ENCODE data around the gene UACA.

Gene UACA

DNA sequence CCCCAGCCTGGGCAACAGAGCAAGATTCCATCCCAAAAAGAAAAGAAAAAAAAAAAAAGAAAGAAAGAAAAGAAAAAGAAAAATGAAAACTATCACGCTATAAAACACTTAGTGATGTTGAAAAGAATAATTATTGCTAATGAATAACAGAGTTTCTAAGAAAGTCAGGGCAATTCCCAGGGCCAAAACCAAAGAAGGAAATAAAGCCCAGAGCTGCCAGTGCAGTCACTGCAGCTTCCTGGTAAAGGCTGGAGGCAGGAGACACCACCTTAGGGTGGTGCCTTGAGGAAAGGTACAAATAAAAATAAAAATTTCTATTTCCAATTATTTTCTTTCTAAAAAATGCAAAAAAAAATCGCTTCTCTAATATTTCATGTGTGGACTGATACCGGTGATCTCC is 19.7 kb upstream of the UACA start:
- no peak for DNase-seq (ENCODE audit: low spot score)

DNA sequence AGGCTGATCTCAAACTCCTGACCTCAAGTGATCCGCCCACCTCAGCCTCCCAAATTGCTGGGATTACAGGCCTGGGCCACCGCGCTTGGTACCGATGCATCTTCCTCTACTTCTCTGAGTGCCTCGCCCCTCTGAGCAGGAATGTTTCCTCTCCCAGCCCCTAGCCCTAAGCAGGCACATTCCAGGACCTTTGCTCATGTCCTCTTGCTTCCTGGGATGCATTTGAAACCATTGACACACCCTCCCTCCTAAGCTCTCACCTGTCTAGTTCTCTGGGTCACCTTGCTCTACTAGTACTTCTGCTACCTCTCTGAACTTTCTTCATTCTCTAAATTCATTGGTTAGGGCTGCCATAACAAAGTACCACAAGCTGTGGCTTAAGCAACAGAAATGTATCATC is 17.9 kb upstream of the UACA start:
- no peak for DNase-seq (ENCODE audit: low spot score)

DNA sequence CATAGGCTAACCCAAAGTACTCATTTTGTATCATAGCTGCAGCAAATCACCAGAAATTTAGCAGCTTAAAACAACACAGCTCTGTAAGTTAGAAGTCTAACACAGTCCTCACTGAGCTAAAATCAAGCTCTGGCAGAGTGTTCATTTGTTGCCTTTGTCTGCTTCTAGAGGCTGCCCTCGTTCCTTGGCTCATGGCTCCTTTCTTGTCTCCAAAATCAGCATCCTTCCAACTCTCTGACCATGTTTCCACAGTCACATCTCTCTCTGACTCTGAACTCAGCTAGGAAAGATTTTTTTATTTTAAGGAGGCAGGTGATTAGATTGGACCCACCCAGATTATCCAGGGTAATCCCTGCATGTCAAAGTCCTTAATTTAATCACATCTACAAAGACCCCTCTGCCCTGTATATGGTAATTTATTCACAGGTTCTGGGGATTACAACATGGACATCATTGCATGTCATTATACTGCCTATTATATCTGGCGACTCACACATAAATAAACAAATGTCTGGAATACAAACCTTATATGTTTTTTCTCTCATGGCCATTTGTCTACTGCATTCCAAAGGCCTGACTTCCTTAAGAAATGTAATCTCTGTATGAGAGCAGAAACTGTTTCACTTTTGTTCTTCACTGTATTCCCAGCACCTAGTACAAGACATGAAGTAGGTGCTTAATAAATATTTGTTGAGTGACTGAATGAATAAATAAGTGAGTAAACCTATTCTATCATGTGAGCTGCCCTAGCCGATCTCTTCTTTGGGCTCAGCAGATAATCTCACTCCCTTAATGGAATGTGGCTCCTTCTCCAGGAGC is 15.1 kb upstream of the UACA start:
- no peak for DNase-seq (ENCODE audit: low spot score)

DNA sequence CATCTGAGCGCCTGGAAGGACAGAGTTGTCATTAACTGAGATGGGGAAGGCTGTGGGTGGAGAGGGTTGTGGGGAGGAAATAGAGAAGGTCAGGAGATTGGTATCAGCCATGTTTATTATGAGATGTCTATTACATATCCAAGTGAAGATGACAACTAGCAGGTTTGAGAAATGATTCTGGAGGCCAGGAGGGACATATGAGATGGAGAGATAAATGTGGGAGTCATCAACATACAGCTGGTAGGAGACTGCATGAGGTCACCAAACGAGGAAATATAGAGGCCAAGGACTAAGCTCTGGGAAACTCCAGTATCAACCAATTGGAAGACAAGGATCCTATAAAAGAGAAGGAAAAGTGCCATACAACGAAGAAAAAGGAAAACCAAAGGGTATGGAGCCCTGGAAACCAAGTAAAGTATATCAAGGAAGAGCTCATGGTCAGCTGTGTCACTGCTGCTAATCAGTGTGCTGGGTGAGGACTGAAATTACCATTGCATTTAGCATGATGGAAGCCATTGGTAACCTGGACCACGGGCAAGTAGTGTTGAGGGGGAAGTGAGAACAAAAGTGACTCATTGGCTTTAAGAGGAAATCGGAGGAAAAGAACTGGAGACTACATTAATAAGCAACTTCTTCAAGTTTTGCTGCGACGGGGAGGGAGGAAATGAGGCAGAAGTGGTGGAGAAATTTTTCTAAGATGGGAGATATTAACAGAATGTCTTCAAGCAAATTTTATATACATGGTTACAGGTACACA is 14.0 kb upstream of the UACA start:
- no peak for DNase-seq (ENCODE audit: low spot score)

DNA sequence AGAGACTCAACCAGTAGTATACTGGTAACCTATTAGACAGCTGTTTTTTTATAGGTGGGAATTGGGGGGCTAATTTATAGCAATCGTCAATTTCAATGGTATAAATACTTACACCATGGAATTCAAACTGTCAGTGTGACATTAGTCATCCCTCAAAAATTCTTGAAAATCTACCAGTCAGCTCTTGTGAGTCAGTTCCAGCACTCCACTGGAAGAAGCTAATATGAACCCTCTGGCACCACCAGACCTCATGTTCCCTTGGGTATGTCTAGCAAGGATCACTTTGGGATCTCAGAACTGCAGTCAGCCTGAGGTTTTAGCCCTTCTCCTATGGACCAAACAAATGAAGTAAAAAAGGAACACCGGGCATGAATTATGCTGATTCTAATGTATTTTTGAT is 11.8 kb upstream of the UACA start:
- no peak for DNase-seq (ENCODE audit: low spot score)

DNA sequence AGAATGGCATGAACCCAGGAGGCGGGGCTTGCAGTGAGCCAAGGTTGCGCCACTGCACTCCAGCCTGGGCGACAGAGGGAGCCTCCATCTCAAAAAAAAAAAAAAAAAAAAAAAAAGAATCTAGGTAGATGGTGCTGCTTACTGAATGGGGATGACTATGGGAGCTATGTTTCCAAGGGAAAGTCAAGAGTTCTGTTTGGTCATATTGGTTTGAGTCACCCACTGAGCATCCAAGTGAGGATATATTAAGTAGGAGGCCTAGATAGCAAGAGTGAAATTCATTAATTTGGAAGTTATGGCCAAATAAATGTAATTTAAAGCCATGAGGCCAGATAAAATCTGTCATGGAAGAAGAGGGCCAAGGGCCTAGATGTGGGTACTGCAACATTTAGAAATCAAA is 9.0 kb upstream of the UACA start:
- no peak for DNase-seq (ENCODE audit: low spot score)

DNA sequence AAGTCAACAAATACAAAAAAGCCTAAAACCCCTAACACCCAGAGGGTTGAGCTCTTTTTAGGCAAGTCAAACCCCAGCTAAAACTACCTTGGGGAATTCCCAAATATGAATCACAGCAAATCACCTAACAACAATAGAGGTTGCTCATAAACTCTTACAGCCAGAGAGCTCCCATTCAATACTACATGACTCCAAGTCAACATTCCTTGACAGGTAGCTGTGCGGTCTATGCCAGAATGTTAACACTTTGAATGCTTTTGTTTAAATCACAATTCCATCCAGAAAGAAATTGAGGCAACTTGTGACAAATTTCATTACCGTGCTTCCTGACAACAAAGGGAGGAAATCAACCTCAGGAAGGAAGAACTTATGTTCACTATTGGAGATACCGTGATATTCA is 7.5 kb upstream of the UACA start:
- no peak for DNase-seq (ENCODE audit: low spot score)

DNA sequence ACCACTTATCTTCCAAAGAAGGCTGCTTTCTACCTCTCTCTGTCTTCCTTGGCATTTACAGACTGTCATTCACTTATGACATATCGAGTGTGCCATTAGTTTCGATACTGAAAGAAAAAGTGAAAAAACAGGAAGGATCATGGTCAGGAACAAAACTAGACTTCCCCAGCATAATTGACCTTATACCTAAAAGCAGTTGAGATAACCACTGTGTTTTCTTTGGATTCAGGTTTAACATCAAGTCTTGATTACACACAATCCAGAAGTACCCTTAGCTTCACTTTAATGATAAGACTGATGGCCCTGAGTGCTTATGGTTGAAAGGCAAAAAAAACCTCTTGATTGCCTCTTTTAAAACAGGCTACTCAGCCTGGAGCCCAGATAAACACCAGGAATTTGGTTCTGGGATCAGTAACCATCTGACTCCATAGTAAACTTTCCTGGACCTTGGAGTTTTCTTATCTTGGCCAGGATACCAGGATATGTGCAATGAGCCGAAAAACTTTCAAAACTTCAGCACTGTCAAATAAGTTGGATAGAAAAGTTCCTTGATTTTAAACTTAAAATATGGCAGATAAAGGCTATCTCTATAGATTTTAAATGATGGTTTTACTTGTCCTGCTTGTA is 5.0 kb upstream of the UACA start:
- DNase-seq (ENCODE audit: low spot score) = no peak

DNA sequence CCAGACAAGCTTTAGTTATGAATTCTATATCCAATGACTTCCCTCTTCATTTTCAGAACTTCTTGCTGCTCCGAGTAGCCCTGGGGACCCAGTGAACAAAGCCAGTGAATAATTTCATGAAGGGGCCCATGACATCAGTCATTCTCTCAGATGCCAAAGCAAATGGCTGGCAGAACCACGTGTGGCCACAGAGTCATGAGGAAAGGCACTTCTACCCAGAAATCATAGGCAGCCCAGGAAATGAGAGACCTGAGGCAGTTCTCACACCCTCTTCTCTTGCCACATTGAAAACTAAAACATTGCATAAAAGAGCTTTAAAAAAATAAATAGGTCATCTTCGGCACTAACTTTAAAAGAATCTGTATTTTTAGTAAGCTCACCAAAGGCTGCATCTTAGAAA is 4.3 kb upstream of the UACA start:
- no peak for DNase-seq (ENCODE audit: low spot score)

DNA sequence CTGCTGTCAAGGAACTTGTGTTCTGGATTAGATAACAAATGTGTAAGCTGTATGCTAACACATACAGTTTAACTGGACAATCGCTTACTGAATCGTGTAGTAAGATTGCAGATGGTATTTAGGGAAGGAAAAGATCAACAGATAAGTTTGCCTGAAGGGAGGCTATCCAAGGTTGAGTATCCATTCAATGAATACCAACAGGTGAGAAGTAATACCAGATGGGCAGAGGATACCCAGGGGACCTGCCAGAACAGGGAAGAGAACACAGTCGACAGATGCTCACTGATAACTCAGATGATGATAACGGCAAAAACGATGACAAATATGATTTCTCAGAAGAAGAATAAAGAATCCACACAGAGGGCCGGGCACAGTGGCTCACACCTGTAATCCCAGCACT is 3.2 kb upstream of the UACA start:
- DNase-seq (ENCODE audit: low spot score) = no peak

DNA sequence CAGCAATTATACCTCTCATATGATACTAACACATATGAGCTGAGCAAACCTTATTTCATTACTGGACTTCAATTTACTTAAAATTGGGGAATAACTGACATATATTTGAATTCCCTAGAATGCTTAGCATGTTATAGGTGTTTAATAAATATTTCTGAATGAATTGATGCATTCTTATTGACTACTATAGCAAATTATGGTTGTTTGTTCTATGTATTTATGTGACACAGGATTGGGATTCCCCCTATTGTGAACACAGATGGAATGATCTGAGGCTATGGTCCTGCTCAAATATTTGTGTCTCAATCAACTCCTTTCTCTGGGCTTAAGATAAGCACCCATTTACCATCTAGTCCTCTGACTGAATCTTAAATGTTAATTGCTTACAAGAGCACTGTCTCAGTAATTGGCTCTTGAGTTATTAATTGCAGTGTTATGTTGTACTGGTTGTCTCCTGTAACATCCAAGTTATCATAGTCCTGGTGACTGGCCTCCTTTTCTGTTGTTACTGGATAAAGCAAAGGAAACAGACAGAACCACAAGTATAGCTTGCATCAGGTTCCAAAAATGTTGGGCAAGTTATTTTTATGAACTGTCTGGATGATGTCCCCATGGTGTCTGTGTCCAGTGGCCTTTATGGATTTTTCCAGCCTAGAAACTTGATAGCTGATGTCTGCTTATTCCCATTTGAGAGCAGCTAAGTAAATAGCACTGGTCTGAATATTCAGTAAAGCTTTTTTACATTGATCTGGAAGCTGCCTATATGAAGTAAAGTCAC is 2.3 kb upstream of the UACA start:
- no peak for DNase-seq (ENCODE audit: low spot score)

DNA sequence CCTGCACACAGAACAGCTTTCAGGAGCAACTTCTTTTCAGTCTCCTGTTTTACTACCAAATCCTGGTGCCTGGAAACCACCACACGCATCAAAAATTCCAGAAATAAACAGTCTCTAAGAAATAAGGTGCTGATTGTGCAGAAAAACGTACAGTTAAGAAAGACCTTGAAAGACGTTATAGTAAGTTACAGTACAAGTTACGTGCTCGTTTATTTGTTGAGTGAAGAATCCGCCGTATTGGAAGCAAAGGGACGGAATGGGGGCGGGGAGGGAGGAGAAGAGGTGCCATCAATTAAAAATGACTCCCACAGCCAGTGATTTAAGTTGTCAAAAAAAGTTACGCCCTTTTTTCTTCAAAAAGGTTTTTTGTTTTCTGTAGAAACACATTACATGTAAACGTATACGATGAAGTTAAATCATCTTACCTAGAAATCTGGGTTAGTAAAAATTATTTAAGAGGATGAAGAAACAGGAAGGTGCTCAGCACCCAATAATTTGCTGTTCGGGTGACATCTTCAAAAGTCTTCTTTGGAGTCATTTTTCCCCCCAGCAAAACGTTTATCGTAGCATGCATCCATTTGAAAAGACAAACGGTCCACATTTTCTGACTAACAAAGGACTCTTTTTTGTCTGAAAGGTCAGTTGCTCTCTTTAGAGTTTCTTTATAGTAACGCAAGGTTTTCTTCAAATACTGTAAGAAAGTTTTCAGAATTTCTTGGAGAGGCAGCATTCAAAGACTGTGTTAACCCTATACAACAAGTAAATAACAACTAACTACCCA is 782 bp upstream of the UACA start:
- DNase-seq (ENCODE audit: low spot score) = no peak

DNA sequence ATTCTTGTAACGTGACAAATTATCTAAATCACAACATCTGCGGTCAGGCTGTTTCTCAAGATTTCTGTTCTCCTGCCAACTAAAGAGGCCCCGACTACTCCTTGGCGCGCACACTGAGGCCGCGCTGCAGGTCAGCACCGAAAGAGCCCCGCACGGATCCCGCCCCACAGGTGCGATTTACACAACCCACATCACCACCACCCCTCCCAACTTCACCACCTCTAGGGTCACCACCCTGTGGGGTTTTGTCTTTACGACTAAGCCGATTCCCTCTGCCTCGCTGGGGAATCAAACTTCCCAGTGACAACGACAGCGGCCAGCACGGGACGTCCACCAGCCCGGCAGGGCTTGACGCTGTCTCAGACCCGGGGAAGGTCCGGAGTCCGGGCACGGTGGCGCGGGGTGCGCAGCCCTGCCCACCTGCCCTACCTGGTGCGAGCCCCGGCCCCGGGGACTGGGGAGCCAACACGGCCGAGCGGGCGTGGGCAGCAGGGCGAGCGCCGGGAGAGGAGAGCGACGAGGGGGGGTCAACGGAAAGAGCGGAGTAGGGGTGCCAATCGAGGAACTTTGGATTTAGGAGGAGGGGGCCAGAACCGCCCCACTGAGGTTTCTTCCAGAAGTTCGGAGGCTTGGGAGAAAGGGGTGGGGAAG is 764 bp downstream of the UACA start:
- DNase-seq (ENCODE audit: low spot score) = peak; percentile 66

DNA sequence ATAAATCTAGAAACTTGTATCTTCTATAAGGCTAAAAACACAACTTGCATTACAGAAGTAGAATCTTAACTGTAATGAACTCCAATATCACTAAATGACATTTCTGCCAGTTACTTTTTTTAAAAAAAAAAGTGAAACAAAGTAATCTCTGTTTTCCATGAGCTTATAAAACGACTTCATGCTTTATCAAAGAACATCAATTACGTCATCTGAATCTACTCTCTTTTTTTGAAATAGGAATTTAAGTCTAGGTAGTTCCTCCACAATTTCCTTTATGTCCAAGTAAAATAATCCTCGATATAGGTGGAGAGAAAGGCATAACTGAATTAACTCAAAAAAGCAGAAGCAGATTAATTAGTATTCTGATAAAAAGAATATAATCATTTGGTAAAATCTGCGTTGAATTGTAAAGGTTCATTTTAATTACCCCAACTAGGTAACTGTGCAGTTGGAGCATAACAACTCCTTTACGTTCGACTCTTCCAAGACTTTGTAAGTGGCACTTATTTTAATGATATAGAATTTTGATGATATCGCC is 1.4 kb downstream of the UACA start:
- DNase-seq (ENCODE audit: low spot score) = no peak

DNA sequence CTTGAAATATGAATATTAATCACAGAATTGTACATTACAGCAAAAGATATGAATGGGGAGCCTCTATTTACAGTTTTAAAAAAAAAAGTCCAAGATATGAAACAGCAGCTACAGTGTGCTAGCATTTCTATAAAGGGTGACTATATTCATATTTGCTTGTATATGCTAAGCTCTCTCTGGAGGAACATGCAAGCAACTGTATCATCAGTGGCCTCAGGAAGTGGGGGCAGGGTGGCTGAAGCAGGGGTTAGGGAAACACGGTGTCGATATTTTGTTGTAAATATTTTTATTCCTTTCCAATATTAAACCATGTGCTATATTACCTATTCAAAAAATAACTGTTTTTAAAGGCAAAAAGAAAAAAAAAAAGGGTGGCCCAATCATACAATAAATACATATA is 2.3 kb downstream of the UACA start:
- DNase-seq (ENCODE audit: low spot score) = no peak

DNA sequence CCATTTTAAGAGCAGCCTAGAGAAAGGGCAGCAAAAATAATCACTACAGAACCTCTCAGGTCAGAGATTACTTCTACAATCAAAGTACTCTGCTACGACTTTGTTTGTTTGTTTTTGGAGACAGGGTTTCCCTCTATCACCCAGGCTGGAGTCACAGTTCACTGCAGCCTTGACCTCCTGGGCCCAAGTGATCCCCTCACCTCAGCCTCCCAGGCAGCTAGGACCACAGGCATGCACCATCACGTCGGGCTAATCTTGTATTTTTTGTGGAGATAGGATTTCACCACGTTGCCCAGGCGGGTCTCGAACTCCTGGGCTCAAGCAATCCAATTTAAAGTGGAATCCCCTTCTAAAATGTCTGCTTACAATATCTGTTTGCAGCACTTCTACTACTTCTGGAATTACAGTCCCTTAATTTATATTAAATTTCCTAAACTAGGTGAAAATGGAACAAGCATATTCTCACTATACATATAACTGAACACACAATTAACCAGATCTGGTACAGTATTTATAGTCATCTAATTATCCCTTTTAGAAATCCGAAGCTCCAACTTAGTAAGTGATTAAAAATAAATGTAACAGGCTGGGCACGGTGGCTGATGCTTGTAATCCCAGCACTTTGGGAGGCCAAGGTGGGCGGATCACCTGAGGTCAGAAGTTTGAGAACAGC is 4.4 kb downstream of the UACA start:
- DNase-seq (ENCODE audit: low spot score) = no peak

DNA sequence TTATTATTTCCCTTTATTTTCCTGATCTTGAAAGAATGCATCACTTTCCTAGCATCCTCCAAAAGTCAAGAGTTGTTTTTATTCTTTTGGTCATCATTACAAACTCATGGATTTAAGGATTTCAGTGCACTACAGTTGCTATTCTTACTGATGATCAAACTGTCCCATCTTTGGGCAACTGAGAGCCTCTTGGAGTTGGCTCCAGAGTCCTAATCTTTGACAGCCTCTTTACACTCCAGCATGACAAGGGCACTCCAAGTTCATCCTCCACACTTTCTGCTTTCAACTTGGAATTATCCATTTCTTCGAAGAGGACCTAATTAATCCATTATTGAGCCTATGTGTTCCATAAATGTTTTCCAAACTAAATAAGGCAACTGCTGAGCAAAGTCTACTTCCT is 5.7 kb downstream of the UACA start:
- no peak for DNase-seq (ENCODE audit: low spot score)

DNA sequence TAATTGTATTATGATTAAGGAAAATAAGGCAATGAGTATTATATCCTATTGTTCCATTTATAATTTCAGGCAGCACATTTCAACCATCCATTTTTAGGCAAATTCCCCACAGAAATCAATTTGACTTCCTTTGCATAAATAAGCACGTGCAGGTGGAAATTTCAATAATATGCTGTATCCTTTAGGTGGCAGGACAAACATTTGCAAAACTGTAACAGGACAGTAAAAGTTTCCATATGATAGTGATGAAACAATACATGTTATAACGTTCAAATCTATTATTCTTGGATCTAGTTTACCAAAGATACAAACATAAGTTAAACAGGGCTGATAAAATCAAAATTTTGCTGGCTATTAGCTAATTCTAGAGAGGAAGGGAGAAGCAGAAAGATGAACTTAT is 8.5 kb downstream of the UACA start:
- DNase-seq (ENCODE audit: low spot score) = no peak

DNA sequence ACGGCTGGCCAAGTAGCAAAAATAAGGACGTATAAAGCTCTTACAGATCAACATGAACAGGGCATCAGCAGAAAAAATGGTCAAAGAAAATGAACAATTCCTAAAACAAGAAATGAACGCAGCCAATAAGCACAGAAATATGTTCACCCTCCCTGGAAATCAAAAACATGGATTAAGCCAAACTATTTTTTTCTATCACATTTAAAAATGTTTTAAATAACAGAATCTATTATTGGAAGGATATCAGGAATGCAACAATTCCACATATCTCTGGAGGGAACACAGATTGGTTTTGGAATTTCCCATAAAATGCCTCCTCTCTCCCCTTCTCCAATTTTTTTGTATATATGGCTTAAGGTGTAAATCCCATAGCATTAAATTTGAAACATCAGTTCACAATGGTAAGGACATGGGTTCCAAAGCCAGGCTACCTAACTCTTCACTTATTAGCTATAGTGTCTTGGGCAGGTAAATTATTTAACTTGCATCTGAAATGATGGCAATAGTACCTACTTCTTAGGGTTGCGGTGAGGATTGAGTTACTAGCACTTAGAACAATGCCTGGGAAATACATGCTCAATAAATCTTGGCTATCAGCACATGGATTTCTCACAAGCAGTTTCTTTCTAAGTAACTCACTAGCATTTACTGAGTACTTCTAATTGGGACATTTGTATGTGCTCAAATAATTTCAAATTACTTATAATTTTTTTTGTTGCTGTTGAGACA is 10.1 kb downstream of the UACA start:
- no peak for DNase-seq (ENCODE audit: low spot score)

DNA sequence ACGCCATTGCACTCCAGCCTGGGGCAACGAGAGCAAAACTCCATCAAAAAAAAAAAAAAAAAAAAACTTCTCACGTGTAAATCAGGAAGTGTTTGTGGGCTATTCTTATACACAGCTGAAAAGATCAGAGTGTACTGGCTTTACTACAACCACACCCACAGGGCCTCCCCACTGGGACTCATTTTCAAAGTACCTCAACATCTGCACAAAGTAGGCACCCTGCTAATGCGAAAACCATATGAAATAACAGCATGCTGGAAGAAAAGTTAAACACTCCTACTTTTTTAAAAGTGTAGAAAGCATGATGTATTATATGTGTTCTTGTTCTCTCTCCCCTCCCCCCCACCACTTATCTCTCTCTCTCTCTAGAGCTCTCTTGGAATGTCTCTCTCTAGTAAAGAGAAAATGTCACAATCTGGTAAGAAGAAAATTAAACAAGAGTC is 11.1 kb downstream of the UACA start:
- DNase-seq (ENCODE audit: low spot score) = no peak

Measured in ecto neural progenitor cell (in vitro differentiated cells).